ENCODE measurements around the gene LRRC7.

GRCh38 chr1:70025846-70026245, 458.1 kb downstream of the LRRC7 start:
- no peak for TF ChIP-seq FOXM1 (CRISPR knock-in tag; IDR thresholded peaks at IDR 0.05)
- no peak for TF ChIP-seq CTCF (CRISPR knock-in tag; IDR thresholded peaks at IDR 0.05)
- no peak for TF ChIP-seq SMAD3 (CRISPR knock-in tag; IDR thresholded peaks at IDR 0.05)
- no peak for TF ChIP-seq JUN (CRISPR knock-in tag; IDR thresholded peaks at IDR 0.05)
- TF ChIP-seq ZNF580 (CRISPR knock-in tag; IDR thresholded peaks at IDR 0.05; ENCODE audit: borderline replicate concordance, low read depth): no peak
- TF ChIP-seq NFIB (CRISPR knock-in tag; IDR thresholded peaks at IDR 0.05; ENCODE audit: borderline replicate concordance): no peak
- TF ChIP-seq ZNF556 (CRISPR knock-in tag; IDR thresholded peaks at IDR 0.05; ENCODE audit: borderline replicate concordance): no peak
- no peak for TF ChIP-seq KLF16 (CRISPR knock-in tag; IDR thresholded peaks at IDR 0.05)
- no peak for TF ChIP-seq POLR2AphosphoS5 (IDR thresholded peaks at IDR 0.05; ENCODE audit: low read depth, low read length)
- no peak for TF ChIP-seq ADNP (CRISPR knock-in tag; IDR thresholded peaks at IDR 0.05)
- TF ChIP-seq ZC3H4 (CRISPR knock-in tag; IDR thresholded peaks at IDR 0.05; ENCODE audit: borderline replicate concordance): no peak

Measured in HepG2 (cell line).